HL-60 (cell line): ENCODE results near the gene SH3RF3.

Experiments used
- DNase-seq, 2 experiments: peaks; one replicate each; pipeline ENCODE4 v3.0.0-alpha.2; 2010 to 2020; ENCODE audit warnings: low read depth in 1 of 2, low spot score in 1 of 2
- H3K27ac ChIP-seq: fragments of 250-450 bp; sonication (Bioruptor Pico); replicated peaks from 2 replicates; pipeline ENCODE4 v1.5.1; 2020; ENCODE audit warnings: mild to moderate bottlenecking, moderate library complexity
- H3K27me3 ChIP-seq: fragments of 250-450 bp; sonication (Bioruptor Pico); 2 replicates; pipeline ENCODE4 v1.5.1; 2021; ENCODE audit warnings: mild to moderate bottlenecking, moderate library complexity; ENCODE audit not compliant: insufficient read depth, poor library complexity, severe bottlenecking
- H3K4me3 ChIP-seq: replicated peaks from 2 replicates; pipeline ENCODE4 v1.5.1; 2011; ENCODE audit warnings: mild to moderate bottlenecking, control low read depth, low read length; ENCODE audit not compliant: insufficient read depth
- CTCF ChIP-seq: IDR thresholded peaks from one replicate; pipeline ENCODE4 v1.5.1; 2011; ENCODE audit warnings: low read length, control low read depth, inconsistent platforms; ENCODE audit not compliant: insufficient read depth
- GABPA ChIP-seq: IDR thresholded peaks from 2 replicates; pipeline ENCODE4 v1.6.1; 2012; ENCODE audit warnings: low read depth
- POLR2AphosphoS5 ChIP-seq: IDR thresholded peaks from 2 replicates; pipeline ENCODE4 v1.6.1; 2012; ENCODE audit warnings: low read depth
- REST ChIP-seq: IDR thresholded peaks from 2 replicates; pipeline ENCODE4 v1.6.1; 2012; ENCODE audit warnings: low read depth; ENCODE audit not compliant: insufficient replicate concordance
- SPI1 ChIP-seq: IDR thresholded peaks from 2 replicates; pipeline ENCODE4 v1.6.1; 2012; ENCODE audit warnings: low read depth, mild to moderate bottlenecking, borderline replicate concordance

Gene SH3RF3

GRCh38 chr2:109348671-109349502 lies 219.9 kb downstream of the SH3RF3 start:
- H3K27ac ChIP-seq = no peak overlapping the region
- TF ChIP-seq CTCF (no peak), POLR2AphosphoS5 (no peak), REST (no peak), SPI1 (no peak), GABPA (no peak)
- DNase-seq = no peak
- H3K27me3 ChIP-seq = no peaks in the 10 kb centered on the region
- H3K4me3 ChIP-seq = no peak overlapping the region

GRCh38 chr2:109349503-109350465 lies 220.8 kb downstream of the SH3RF3 start:
- Histone ChIP-seq H3K27me3 (no peaks in the 10 kb centered on the region), H3K27ac (no peak overlapping the region), H3K4me3 (no peak overlapping the region)
- no peak for TF ChIP-seq GABPA
- no peak for TF ChIP-seq REST
- no peak for TF ChIP-seq POLR2AphosphoS5
- TF ChIP-seq CTCF = no peak
- no peak for TF ChIP-seq SPI1
- DNase-seq = no peak

- no peak overlapping the region for H3K27ac ChIP-seq
- H3K27me3 ChIP-seq = no peaks in the 10 kb centered on the region
- no peak overlapping the region for H3K4me3 ChIP-seq
- no peak for DNase-seq
- no peak for TF ChIP-seq GABPA
Observed at GRCh38 chr2:109350526-109350925, 221.5 kb downstream of the SH3RF3 start.

GRCh38 chr2:109351164-109351756 lies 222.3 kb downstream of the SH3RF3 start:
- TF ChIP-seq POLR2AphosphoS5 (no peak), CTCF (no peak)
- Histone ChIP-seq H3K27me3 (no peaks in the 10 kb centered on the region), H3K27ac (no peak overlapping the region), H3K4me3 (no peak overlapping the region)
- no peak for DNase-seq
